Right atrium auricular region (tissue), 2 donors: Measurements from ENCODE around the gene CCN6. TPM values are rescaled to one million over a fixed set of nuclear protein-coding genes. Genes with fewer than 3 reads are reported as not detected.
"Not testable (repeated sequence)": the region's sequence is repeated elsewhere in the genome, so short reads cannot be mapped to it uniquely, and the experiment has no call there.

Experiments
- DNase-seq: peaks from one replicate; pipeline ENCODE4 v3.0.0-alpha.2; 2019; ENCODE audit warnings: low spot score
- H3K27ac ChIP-seq, 2 donors: fragments of 200-600 bp; sonication (generic); 1 replicate in 1 of 2; 2 replicates in 1 of 2; pipeline ENCODE4 v1.5.1; 2016 to 2019
- H3K27me3 ChIP-seq, 2 donors: fragments of 200-600 bp; sonication (generic); one replicate each; pipeline versions ENCODE4 v1.5.1 to v1.6.0; 2017 to 2019
- H3K36me3 ChIP-seq: fragments of 200-600 bp; sonication (generic); one replicate; pipeline ENCODE4 v1.5.1; 2016
- H3K4me1 ChIP-seq, 2 donors: fragments of 200-600 bp; sonication (generic); one replicate each; pipeline versions ENCODE4 v1.5.1 to v1.6.0; 2017 to 2019
- H3K4me3 ChIP-seq, 2 donors: fragments of 200-600 bp; sonication (generic); 1 replicate in 1 of 2; 2 replicates in 1 of 2; pipeline ENCODE4 v1.5.1; 2017 to 2019; ENCODE audit warnings: mild to moderate bottlenecking in 1 of 2, moderate library complexity in 1 of 2
- H3K9me3 ChIP-seq, 2 donors: fragments of 200-600 bp; sonication (generic); one replicate each; pipeline ENCODE4 v1.5.1; 2019
- CTCF ChIP-seq, 2 donors: fragments of 200-600 bp; sonication (generic); IDR thresholded peaks; one replicate each; pipeline ENCODE4 v1.5.1; 2019; ENCODE audit warnings: antibody characterized with exemption in 2 of 2
- total RNA-seq, 2 donors: library from RNA; depleted of rRNA; stranded (reverse); fragments of >200 nt; gene quantifications; one replicate each; pipeline ENCODE4 v1.1.0, GENCODE V29; 2016

CCN6 gene
- total RNA-seq, 2 donors from 2014 or later = not detected

- no peaks in the 10 kb centered on the region for H3K36me3 ChIP-seq
- no peak for DNase-seq
- no peak overlapping the region for H3K4me3 ChIP-seq
- H3K4me1 ChIP-seq = no peaks in the 10 kb centered on the region
- no peaks in the 10 kb centered on the region for H3K27me3 ChIP-seq
- no peaks in the 10 kb centered on the region for H3K9me3 ChIP-seq
- no peak overlapping the region for H3K27ac ChIP-seq
- TF ChIP-seq CTCF (IDR thresholded peaks at IDR 0.05) = no peak
Observed at GRCh38 chr6:112044856-112045255, 9.0 kb upstream of the CCN6 start.

- not testable (repeated sequence) for H3K9me3 ChIP-seq, H3K27ac ChIP-seq, H3K4me3 ChIP-seq, H3K27me3 ChIP-seq, H3K36me3 ChIP-seq, H3K4me1 ChIP-seq, DNase-seq
Observed at GRCh38 chr6:112047523-112047922, 6.4 kb upstream of the CCN6 start.

GRCh38 chr6:112049026-112049799, 4.7 kb upstream of the CCN6 start:
- Histone ChIP-seq H3K4me3 (no peak overlapping the region), H3K27me3 (no peaks in the 10 kb centered on the region), H3K9me3 (no peaks in the 10 kb centered on the region), H3K36me3 (no peaks in the 10 kb centered on the region), H3K27ac (no peak overlapping the region), H3K4me1 (no peaks in the 10 kb centered on the region)
- DNase-seq = no peak
- TF ChIP-seq CTCF (IDR thresholded peaks at IDR 0.05) = no peak

- Histone ChIP-seq H3K27me3 (no peaks in the 10 kb centered on the region), H3K4me3 (no peak overlapping the region), H3K27ac (no peak overlapping the region), H3K4me1 (no peaks in the 10 kb centered on the region), H3K9me3 (no peaks in the 10 kb centered on the region), H3K36me3 (no peaks in the 10 kb centered on the region)
- no peak for DNase-seq
- TF ChIP-seq CTCF (IDR thresholded peaks at IDR 0.05) = no peak
Observed at GRCh38 chr6:112049996-112050395, 3.9 kb upstream of the CCN6 start.

GRCh38 chr6:112050429-112050828, 3.5 kb upstream of the CCN6 start:
- Histone ChIP-seq H3K27ac (no peak overlapping the region), H3K27me3 (no peaks in the 10 kb centered on the region), H3K4me1 (no peaks in the 10 kb centered on the region), H3K9me3 (no peaks in the 10 kb centered on the region), H3K4me3 (no peak overlapping the region), H3K36me3 (no peaks in the 10 kb centered on the region)
- no peak for TF ChIP-seq CTCF (IDR thresholded peaks at IDR 0.05)
- no peak for DNase-seq

- not testable (repeated sequence) for H3K4me1 ChIP-seq, H3K4me3 ChIP-seq, H3K36me3 ChIP-seq, H3K9me3 ChIP-seq, DNase-seq, H3K27me3 ChIP-seq, H3K27ac ChIP-seq
Observed at GRCh38 chr6:112051251-112051740, 2.6 kb upstream of the CCN6 start.
